Ishikawa (cell line): ENCODE data around the gene VN1R5.

Experiments
- CREB1 ChIP-seq: IDR thresholded peaks from 2 replicates; pipeline ENCODE4 v1.6.1; 2012; ENCODE audit warnings: low read depth
- EP300 ChIP-seq: IDR thresholded peaks from 2 replicates; pipeline ENCODE4 v1.6.1; 2012; ENCODE audit warnings: borderline replicate concordance
- MAX ChIP-seq: IDR thresholded peaks from 2 replicates; pipeline ENCODE4 v1.6.1; 2012
- NFIC ChIP-seq: IDR thresholded peaks from 2 replicates; pipeline ENCODE4 v1.6.1; 2012

GRCh38 chr1:247301176-247301540 is 45.3 kb downstream of the VN1R5 start:
- TF ChIP-seq MAX (no peak), EP300 (no peak), NFIC (no peak), CREB1 (no peak)
